Progenitor cell of endocrine pancreas (in vitro differentiated cells): ENCODE data around the gene AIFM1. TPM values are rescaled to one million over a fixed set of nuclear protein-coding genes. Genes with fewer than 3 reads are reported as not detected.
A peak's percentile ranks its signal among the peaks of the same experiment; 100 is the strongest.

Experiments
- DNase-seq: peaks from one replicate; pipeline ENCODE4 v3.0.0; 2021; ENCODE audit warnings: low spot score; ENCODE audit not compliant: unreplicated experiment
- H3K27ac Mint-ChIP-seq: 2 replicates; pipeline ENCODE4 v1.8.0; 2021; ENCODE audit warnings: mild to moderate bottlenecking, moderate library complexity, mixed read lengths
- H3K27me3 Mint-ChIP-seq: 2 replicates; pipeline ENCODE4 v1.8.0; 2021; ENCODE audit warnings: mixed read lengths
- H3K36me3 Mint-ChIP-seq: 2 replicates; pipeline ENCODE4 v1.8.0; 2022; ENCODE audit warnings: mixed read lengths; ENCODE audit not compliant: insufficient read depth
- H3K4me1 Mint-ChIP-seq: 2 replicates; pipeline ENCODE4 v1.8.0; 2021; ENCODE audit warnings: low read depth, mixed read lengths
- H3K4me3 Mint-ChIP-seq: 2 replicates; pipeline ENCODE4 v1.8.0; 2021; ENCODE audit warnings: low read depth, mild to moderate bottlenecking, moderate library complexity, mixed read lengths
- H3K9me3 Mint-ChIP-seq: 2 replicates; pipeline ENCODE4 v1.8.0; 2021; ENCODE audit warnings: low read depth, mixed read lengths
- CTCF ChIP-seq: fragments of 200-600 bp; sonication (generic); IDR thresholded peaks from one replicate; pipeline ENCODE4 v1.5.0; 2021; ENCODE audit warnings: antibody characterized with exemption, mild to moderate bottlenecking; ENCODE audit not compliant: unreplicated experiment
- total RNA-seq: library from RNA; stranded (reverse); gene quantifications from 2 replicates; pipeline ENCODE4 v1.2.1, GENCODE V29; 2021

AIFM1 gene
- total RNA-seq, 1 donor from 2014 or later = 35.5 TPM

- no peak for TF ChIP-seq CTCF
- no peak for DNase-seq
- H3K9me3 Mint-ChIP-seq = peaks cover 3% of the 10 kb centered on the region
Measured at GRCh38 chrX:130114141-130114588, 51.5 kb downstream of the AIFM1 start.

GRCh38 chrX:130111220-130112154 lies 54.2 kb downstream of the AIFM1 start:
- Mint-ChIP-seq H3K4me3 (peak overlapping the region; percentile 44), H3K27me3 (peaks cover 23% of the 10 kb centered on the region), H3K36me3 (no peaks in the 10 kb centered on the region), H3K4me1 (peaks cover 8% of the 10 kb centered on the region), H3K9me3 (no peaks in the 10 kb centered on the region), H3K27ac (no peak overlapping the region)
- TF ChIP-seq CTCF = no peak
- DNase-seq = no peak

More at GRCh38 chrX:130114141-130114588, 51.5 kb downstream of the AIFM1 start:
- no peaks in the 10 kb centered on the region for H3K36me3 Mint-ChIP-seq
- H3K27ac Mint-ChIP-seq = no peak overlapping the region
- peaks cover 28% of the 10 kb centered on the region for H3K27me3 Mint-ChIP-seq
- H3K4me3 Mint-ChIP-seq = no peak overlapping the region
- H3K4me1 Mint-ChIP-seq = peaks cover 4% of the 10 kb centered on the region

- Mint-ChIP-seq H3K27me3 (peaks cover 23% of the 10 kb centered on the region), H3K4me3 (peak within 1 kb of the TSS; percentile 64), H3K27ac (peak within 1 kb of the TSS; percentile 26), H3K9me3 (no peaks in the 10 kb centered on the region), H3K36me3 (no peaks in the 10 kb centered on the region), H3K4me1 (peaks cover 13% of the 10 kb centered on the region)
- DNase-seq = no peak
- TF ChIP-seq CTCF = no peak
Measured at GRCh38 chrX:130110379-130111219, 55.0 kb downstream of the AIFM1 start, which contains the start of gene ELF4. Gene ELF4 (minus strand): TSS chrX:130110497. CDS start chrX:130081330, 29,167 bp downstream.

- Mint-ChIP-seq H3K27me3 (peaks cover 20% of the 10 kb centered on the region), H3K9me3 (no peaks in the 10 kb centered on the region), H3K4me3 (peak overlapping the region; percentile 64), H3K36me3 (no peaks in the 10 kb centered on the region), H3K27ac (peak overlapping the region; percentile 26), H3K4me1 (peaks cover 13% of the 10 kb centered on the region)
- no peak for DNase-seq
- TF ChIP-seq CTCF = no peak
Measured at GRCh38 chrX:130109429-130110378, 55.9 kb downstream of the AIFM1 start.
